Stimulated activated naive CD8-positive, alpha-beta T cell treated with anti-CD3 and anti-CD28 coated beads, Interleukin-15, Interleukin-2, amounts not matched to agents 100 ng/mL and 50 ng/mL, for 24 hours (primary cell): ENCODE data around the gene HSDL1.

Experiments
- H3K27ac Mint-ChIP-seq: one replicate; pipeline ENCODE4 v1.8.0; 2021; ENCODE audit warnings: mild to moderate bottlenecking, mixed read lengths
- H3K27me3 Mint-ChIP-seq: one replicate; pipeline ENCODE4 v1.8.0; 2021; ENCODE audit warnings: mixed read lengths
- H3K36me3 Mint-ChIP-seq: one replicate; pipeline ENCODE4 v1.8.0; 2021; ENCODE audit warnings: low read depth, mixed read lengths
- H3K4me1 Mint-ChIP-seq: one replicate; pipeline ENCODE4 v1.8.0; 2021; ENCODE audit warnings: low read depth, mixed read lengths
- H3K4me3 Mint-ChIP-seq: one replicate; pipeline ENCODE4 v1.8.0; 2021; ENCODE audit warnings: mild to moderate bottlenecking, mixed read lengths
- H3K9me3 Mint-ChIP-seq: one replicate; pipeline ENCODE4 v1.8.0; 2021; ENCODE audit warnings: mixed read lengths

Gene HSDL1

DNA sequence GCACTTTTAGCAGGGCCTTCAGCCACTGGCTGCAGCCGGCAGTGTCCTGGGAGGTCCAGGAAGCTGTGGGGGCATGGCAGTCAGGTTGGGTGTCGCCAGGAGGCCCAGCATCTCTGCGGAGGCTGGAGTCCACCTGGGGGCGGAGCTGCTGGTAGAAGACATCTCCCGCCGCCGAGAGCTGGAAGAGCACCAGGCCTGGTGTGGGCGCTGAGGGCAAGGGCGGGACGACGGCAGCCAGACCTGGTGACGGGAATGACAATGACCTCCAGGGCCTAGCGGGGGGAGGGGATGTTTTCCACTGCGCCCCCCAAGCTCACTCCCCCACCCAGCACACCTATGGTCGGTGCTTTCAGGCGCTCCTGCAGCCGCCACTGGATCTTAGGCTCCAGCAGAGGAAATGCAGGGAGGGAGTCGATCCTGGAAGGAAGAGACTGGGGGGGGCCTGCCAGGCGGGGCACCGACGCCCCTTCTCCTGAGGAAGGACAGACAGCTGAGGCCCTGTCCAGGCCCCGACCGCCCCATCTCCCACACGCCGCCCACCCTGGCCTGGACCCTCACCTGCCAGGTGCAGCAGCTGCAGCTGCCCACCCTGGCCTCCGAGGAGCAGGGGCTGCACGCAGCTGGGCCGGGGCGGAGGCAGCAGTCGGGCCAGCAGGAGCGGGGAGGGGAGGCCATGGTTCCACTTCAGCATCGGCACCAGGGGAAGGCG is 34.8 kb upstream of the HSDL1 start:
- H3K4me3 Mint-ChIP-seq = no peak overlapping the region
- peaks cover 28% of the 10 kb centered on the region for H3K36me3 Mint-ChIP-seq
- H3K4me1 Mint-ChIP-seq = peaks cover 19% of the 10 kb centered on the region
- H3K27ac Mint-ChIP-seq = no peak overlapping the region
- no peaks in the 10 kb centered on the region for H3K27me3 Mint-ChIP-seq
- no peaks in the 10 kb centered on the region for H3K9me3 Mint-ChIP-seq

DNA sequence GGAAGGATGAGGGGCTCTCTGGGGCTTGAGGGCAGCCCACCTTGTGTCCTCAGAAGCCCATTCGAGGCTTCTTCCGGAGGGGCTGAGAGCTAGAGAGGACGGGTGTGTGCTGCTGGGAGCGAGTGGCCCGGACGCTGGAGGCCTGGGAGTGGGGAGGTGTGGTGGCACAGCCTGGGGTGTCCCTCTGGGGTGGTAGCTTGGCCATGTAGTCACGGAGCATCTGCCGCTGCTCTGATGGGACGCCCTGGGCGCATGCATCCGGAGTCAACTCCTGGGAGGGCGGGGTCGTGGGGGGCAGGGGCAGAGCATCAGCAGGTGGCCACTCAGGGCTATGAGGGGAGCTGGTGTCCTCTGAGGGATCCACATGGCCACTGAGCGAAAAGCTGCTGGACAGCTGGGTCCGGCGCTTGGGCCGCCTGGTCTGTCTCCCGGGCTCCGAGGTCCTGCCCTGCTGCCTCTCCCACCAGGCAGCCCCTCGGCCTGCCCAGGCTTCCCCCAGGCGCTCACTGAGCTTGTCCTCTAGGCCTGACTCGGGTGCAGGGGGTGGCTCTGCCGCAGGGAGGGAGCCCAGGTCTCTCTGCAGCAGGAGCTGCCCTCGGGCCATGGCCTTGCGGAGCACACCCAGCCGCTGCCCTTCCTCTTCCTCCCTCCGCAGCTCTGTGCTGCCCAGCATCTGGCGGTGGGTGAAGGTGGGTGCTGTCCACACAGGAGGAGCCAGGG is 34.1 kb upstream of the HSDL1 start:
- no peak overlapping the region for H3K27ac Mint-ChIP-seq
- peaks cover 22% of the 10 kb centered on the region for H3K36me3 Mint-ChIP-seq
- H3K9me3 Mint-ChIP-seq = no peaks in the 10 kb centered on the region
- H3K27me3 Mint-ChIP-seq = no peaks in the 10 kb centered on the region
- H3K4me1 Mint-ChIP-seq = peaks cover 14% of the 10 kb centered on the region
- H3K4me3 Mint-ChIP-seq = no peak overlapping the region

- peaks cover 17% of the 10 kb centered on the region for H3K36me3 Mint-ChIP-seq
These were observed 33.3 kb upstream of the HSDL1 start for GRCh38 chr16:84178146-84178765.

GRCh38 chr16:84177741-84178073 is 32.7 kb upstream of the HSDL1 start:
- no peaks in the 10 kb centered on the region for H3K27me3 Mint-ChIP-seq
- H3K4me3 Mint-ChIP-seq = no peak overlapping the region
- peak overlapping the region; percentile 80 for H3K27ac Mint-ChIP-seq
- peaks cover 14% of the 10 kb centered on the region for H3K4me1 Mint-ChIP-seq
- H3K36me3 Mint-ChIP-seq = peaks cover 12% of the 10 kb centered on the region
- H3K9me3 Mint-ChIP-seq = no peaks in the 10 kb centered on the region

More at GRCh38 chr16:84178146-84178765, 33.3 kb upstream of the HSDL1 start:
- no peak overlapping the region for H3K4me3 Mint-ChIP-seq
- no peaks in the 10 kb centered on the region for H3K9me3 Mint-ChIP-seq
- H3K27ac Mint-ChIP-seq = peak overlapping the region; percentile 80
- H3K27me3 Mint-ChIP-seq = no peaks in the 10 kb centered on the region
- peaks cover 14% of the 10 kb centered on the region for H3K4me1 Mint-ChIP-seq

- peaks cover 8% of the 10 kb centered on the region for H3K36me3 Mint-ChIP-seq
- no peaks in the 10 kb centered on the region for H3K27me3 Mint-ChIP-seq
- H3K9me3 Mint-ChIP-seq = no peaks in the 10 kb centered on the region
- no peak overlapping the region for H3K27ac Mint-ChIP-seq
- H3K4me1 Mint-ChIP-seq = peaks cover 14% of the 10 kb centered on the region
- H3K4me3 Mint-ChIP-seq = no peak overlapping the region
These were observed 31.4 kb upstream of the HSDL1 start for GRCh38 chr16:84176192-84177053.

- Mint-ChIP-seq H3K4me1 (peaks cover 14% of the 10 kb centered on the region), H3K27ac (no peak overlapping the region)
These were observed 30.5 kb upstream of the HSDL1 start for GRCh38 chr16:84175350-84176081.

GRCh38 chr16:84174396-84174795 is 29.4 kb upstream of the HSDL1 start:
- H3K4me1 Mint-ChIP-seq = peaks cover 14% of the 10 kb centered on the region

More at GRCh38 chr16:84175350-84176081, 30.5 kb upstream of the HSDL1 start:
- H3K9me3 Mint-ChIP-seq = no peaks in the 10 kb centered on the region
- no peaks in the 10 kb centered on the region for H3K27me3 Mint-ChIP-seq
- H3K36me3 Mint-ChIP-seq = peaks cover 8% of the 10 kb centered on the region
- no peak overlapping the region for H3K4me3 Mint-ChIP-seq

GRCh38 chr16:84169765-84170310 is 24.9 kb upstream of the HSDL1 start:
- no peak overlapping the region for H3K4me3 Mint-ChIP-seq
- no peak overlapping the region for H3K27ac Mint-ChIP-seq
- H3K27me3 Mint-ChIP-seq = peaks cover 15% of the 10 kb centered on the region
- H3K36me3 Mint-ChIP-seq = no peaks in the 10 kb centered on the region
- no peaks in the 10 kb centered on the region for H3K4me1 Mint-ChIP-seq
- no peaks in the 10 kb centered on the region for H3K9me3 Mint-ChIP-seq

More at GRCh38 chr16:84174396-84174795, 29.4 kb upstream of the HSDL1 start:
- Mint-ChIP-seq H3K27ac (no peak overlapping the region), H3K36me3 (peaks cover 8% of the 10 kb centered on the region), H3K9me3 (no peaks in the 10 kb centered on the region), H3K27me3 (peaks cover 4% of the 10 kb centered on the region), H3K4me3 (no peak overlapping the region)

DNA sequence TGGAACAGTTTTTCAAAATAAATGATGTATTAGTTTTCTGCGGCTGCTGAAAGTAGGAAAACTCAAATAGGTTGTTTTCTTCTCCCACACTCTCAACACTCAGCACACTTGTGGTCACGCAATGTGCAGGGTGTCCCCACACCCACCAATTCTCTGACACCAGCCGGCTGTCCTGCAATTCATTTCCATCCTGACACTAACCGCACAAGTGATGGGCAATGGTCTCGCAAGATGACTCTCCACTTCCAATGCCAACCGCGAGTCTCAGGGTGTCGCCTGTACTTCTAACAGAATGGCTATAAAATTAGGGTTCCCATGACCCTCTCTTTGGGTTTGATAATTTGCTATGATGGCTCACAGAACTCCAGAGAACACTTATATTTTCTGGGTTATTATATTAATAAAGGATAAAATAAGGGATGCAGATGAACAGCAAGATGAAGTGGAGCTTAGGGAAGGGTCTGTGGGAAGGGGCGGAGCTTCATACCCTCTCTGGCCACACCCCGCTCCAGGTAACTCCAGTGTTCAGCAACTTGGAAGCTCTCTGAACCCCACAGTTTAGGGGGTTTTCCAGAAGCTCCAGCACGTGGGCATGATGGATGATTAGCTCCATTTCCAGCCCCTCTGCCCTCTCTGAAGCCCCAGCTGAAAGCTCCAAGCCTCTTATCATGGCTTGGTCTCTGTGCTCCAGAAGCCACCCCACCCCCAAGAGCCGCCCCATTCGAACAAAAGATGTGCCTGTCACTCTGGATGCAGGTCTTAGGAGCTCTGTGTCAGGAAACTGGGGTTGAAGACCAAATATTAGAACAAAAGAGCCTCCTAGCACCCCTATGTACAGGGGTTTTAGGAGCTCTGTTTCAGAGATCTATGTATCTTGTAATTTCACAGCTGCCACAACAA is 22.1 kb upstream of the HSDL1 start:
- Mint-ChIP-seq H3K27ac (no peak overlapping the region), H3K27me3 (peaks cover 28% of the 10 kb centered on the region), H3K9me3 (no peaks in the 10 kb centered on the region), H3K4me3 (no peak overlapping the region), H3K36me3 (no peaks in the 10 kb centered on the region), H3K4me1 (no peaks in the 10 kb centered on the region)

DNA sequence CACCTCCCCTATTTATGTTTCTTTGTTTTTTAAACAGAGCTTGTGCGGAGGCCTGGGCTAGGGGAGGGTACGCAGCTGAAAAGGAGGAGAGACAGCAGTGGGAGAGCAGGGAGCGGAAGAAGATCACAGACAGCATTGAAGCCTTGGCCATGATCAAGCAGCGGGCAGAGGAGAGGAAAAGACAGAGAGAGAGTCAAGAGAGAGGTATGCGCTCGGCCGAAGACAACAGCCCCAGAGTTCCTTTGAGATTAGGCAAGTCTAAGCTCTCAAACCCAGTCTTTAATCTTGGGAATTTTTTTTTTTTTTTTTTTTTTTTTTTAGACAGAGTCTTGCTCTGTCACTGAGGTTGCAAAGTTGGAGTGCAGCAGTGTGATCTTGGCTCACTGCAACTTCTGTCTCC is 20.8 kb upstream of the HSDL1 start:
- no peak overlapping the region for H3K4me3 Mint-ChIP-seq
- H3K36me3 Mint-ChIP-seq = no peaks in the 10 kb centered on the region
- no peaks in the 10 kb centered on the region for H3K4me1 Mint-ChIP-seq
- H3K27me3 Mint-ChIP-seq = peaks cover 37% of the 10 kb centered on the region
- H3K9me3 Mint-ChIP-seq = no peaks in the 10 kb centered on the region
- H3K27ac Mint-ChIP-seq = no peak overlapping the region

DNA sequence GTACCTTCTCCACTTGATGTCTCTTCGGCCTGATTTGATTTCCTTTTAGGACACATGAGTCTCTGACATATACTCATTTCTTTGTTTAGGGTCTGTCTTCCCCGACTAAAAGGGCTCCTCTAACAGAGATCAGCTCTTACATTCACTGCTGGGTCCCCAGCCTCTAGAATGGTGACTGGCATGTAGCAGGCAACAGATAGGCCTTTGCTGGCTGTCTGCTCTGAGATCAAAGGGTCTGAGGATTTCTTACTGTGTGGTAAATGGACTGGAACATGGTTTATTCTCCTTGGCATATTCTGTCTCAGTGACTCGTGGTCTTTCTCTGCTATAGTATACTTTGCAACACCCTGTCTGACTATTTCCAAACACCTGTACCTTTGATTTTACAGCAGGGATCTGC is 16.8 kb upstream of the HSDL1 start:
- no peaks in the 10 kb centered on the region for H3K9me3 Mint-ChIP-seq
- no peaks in the 10 kb centered on the region for H3K36me3 Mint-ChIP-seq
- H3K4me1 Mint-ChIP-seq = no peaks in the 10 kb centered on the region
- H3K27ac Mint-ChIP-seq = no peak overlapping the region
- no peak overlapping the region for H3K4me3 Mint-ChIP-seq
- H3K27me3 Mint-ChIP-seq = peaks cover 51% of the 10 kb centered on the region

GRCh38 chr16:84161037-84161436 is 16.1 kb upstream of the HSDL1 start:
- Mint-ChIP-seq H3K4me3 (no peak overlapping the region), H3K27ac (no peak overlapping the region), H3K27me3 (peaks cover 54% of the 10 kb centered on the region), H3K36me3 (no peaks in the 10 kb centered on the region), H3K4me1 (no peaks in the 10 kb centered on the region), H3K9me3 (no peaks in the 10 kb centered on the region)

- Mint-ChIP-seq H3K27ac (no peak overlapping the region), H3K9me3 (no peaks in the 10 kb centered on the region), H3K4me3 (no peak overlapping the region), H3K36me3 (no peaks in the 10 kb centered on the region), H3K27me3 (peaks cover 54% of the 10 kb centered on the region), H3K4me1 (no peaks in the 10 kb centered on the region)
These were observed 14.8 kb upstream of the HSDL1 start for GRCh38 chr16:84159800-84160199.
